Measurements from ENCODE around the gene MCTP1. TPM values are rescaled to one million over a fixed set of nuclear protein-coding genes. Genes with fewer than 3 reads are reported as not detected.

The MCTP1 gene
- total and polyA plus RNA-seq, 10 of the 15 experiments (the other 5 are each of a cell fraction or from before 2014, with no cell fraction given) = 12.6 to 45.9 (median 18.8) TPM

DNA sequence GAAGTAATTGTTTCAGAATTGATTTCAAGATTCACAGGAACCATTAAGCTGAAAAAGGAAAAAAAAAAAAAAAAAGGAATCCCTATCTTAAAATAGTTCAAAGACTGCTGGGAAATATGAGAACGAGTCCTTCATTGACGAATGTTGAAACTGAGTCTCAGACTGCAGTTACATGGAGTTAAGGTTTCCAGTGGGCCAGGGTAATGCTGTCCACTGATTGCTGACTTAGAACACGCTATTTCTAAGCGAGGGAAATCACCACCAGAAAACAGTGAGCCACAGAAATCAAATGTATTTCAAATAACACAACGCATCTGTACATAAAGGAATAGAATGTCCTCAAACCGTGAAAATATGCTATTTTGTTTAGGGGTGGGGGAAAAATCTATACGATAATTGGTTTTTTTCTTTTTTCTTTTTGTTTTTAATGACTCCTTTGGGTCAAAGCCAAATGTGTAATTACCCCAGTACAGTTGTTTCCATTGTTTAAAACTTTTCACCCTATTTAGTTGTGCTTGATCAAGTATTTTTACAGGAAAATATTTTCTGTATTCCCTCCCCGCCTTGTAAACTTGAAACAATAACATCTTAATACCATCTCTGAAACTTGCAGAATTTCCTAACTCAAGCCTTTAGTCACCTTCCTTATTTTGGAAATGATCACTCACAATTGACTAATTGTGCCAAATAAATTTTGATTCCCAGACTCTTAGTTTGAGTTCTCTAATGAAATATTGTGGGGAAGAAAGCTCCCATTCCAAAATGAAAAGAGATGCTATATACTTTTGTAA is 208.3 kb downstream of the MCTP1 start:
- no peak for DNase-seq (ENCODE audit: low read depth, low spot score)

More for the DNA sequence above, 208.3 kb downstream of the MCTP1 start:
- ChIA-PET POLR2A (interaction anchor here (0.6 to 2.5 kb wide), 8 partner anchors 8 to 1700 kb away, joined by 3 to 16 read pairs (median 6); no protein-coding TSS in a partner anchor), RAD21 (ENCODE audit: unreplicated experiment) (interaction anchor here (0.7 to 5.4 kb wide), 10 partner anchors 8 to 108 kb away, joined by 3 to 46 read pairs (median 6); no protein-coding TSS in a partner anchor), CTCF (interaction anchor here (0.7 to 3.4 kb wide), 13 partner anchors 8 to 168 kb away, joined by 3 to 24 read pairs (median 3); no protein-coding TSS in a partner anchor), SMC1A (ENCODE audit: uncharacterized antibody, unreplicated experiment) (interaction anchor here (0.6 to 3.4 kb wide), 19 partner anchors 8 to 654 kb away, joined by 3 to 26 read pairs (median 5); no protein-coding TSS in a partner anchor)
- Histone ChIP-seq H4K20me1 (ENCODE audit: control insufficient read depth, insufficient read depth) (no peaks in the 10 kb centered on the region), H3K9me3 (replicated peaks; ENCODE audit: control insufficient read depth, insufficient read depth, low read length) (no peaks in the 10 kb centered on the region), H3K9ac (ENCODE audit: control insufficient read depth, insufficient read depth, low read length) (peak overlapping the region; percentile 58), H3K27me3 (replicated peaks in 1 of 2; ENCODE audit: control insufficient read depth in 2 of 2, insufficient read depth in 2 of 2, low read length in 1 of 2) (no peaks in the 10 kb centered on the region), H2AFZ (ENCODE audit: control insufficient read depth, low read depth, low read length) (peak overlapping the region; percentile 21; the same call in 1 of the 2 replicates), H3K79me2 (ENCODE audit: control insufficient read depth, insufficient read depth, low read length) (peaks cover 84% of the 10 kb centered on the region), H3K4me3 (peak overlapping the region; percentile 56), H3K36me3 (ENCODE audit: control insufficient read depth in 2 of 2, insufficient read depth in 2 of 2, low read length in 1 of 2) (no peaks in the 10 kb centered on the region), H3K4me2 (ENCODE audit: control insufficient read depth, insufficient read depth) (peak overlapping the region; percentile 88), H3K4me1 (ENCODE audit: control insufficient read depth, insufficient read depth, low read length) (peaks cover 20% of the 10 kb centered on the region), H3K27ac (ENCODE audit: control insufficient read depth, insufficient read depth) (peak overlapping the region; percentile 70)
- 44% methylated on average over 8 of the region's 8 CpGs for WGBS (ENCODE audit: insufficient coverage, insufficient replicate concordance, low lambda C conversion rate, missing lambda C conversion rate)
- TF ChIP-seq, protein P1, sequence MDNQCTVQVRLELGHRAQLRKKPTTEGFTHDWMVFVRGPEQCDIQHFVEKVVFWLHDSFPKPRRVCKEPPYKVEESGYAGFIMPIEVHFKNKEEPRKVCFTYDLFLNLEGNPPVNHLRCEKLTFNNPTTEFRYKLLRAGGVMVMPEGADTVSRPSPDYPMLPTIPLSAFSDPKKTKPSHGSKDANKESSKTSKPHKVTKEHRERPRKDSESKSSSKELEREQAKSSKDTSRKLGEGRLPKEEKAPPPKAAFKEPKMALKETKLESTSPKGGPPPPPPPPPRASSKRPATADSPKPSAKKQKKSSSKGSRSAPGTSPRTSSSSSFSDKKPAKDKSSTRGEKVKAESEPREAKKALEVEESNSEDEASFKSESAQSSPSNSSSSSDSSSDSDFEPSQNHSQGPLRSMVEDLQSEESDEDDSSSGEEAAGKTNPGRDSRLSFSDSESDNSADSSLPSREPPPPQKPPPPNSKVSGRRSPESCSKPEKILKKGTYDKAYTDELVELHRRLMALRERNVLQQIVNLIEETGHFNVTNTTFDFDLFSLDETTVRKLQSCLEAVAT (IDR thresholded peaks at IDR 0.05) = 0 out of 2 replicates have a peak, but pooled peaks have one; percentile 34
- no peak for TF ChIP-seq ZSCAN29 (IDR thresholded peaks at IDR 0.05)
- TF ChIP-seq, protein P2, sequence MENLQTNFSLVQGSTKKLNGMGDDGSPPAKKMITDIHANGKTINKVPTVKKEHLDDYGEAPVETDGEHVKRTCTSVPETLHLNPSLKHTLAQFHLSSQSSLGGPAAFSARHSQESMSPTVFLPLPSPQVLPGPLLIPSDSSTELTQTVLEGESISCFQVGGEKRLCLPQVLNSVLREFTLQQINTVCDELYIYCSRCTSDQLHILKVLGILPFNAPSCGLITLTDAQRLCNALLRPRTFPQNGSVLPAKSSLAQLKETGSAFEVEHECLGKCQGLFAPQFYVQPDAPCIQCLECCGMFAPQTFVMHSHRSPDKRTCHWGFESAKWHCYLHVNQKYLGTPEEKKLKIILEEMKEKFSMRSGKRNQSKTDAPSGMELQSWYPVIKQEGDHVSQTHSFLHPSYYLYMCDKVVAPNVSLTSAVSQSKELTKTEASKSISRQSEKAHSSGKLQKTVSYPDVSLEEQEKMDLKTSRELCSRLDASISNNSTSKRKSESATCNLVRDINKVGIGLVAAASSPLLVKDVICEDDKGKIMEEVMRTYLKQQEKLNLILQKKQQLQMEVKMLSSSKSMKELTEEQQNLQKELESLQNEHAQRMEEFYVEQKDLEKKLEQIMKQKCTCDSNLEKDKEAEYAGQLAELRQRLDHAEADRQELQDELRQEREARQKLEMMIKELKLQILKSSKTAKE (IDR thresholded peaks at IDR 0.05; ENCODE audit: low read depth, poor library complexity, severe bottlenecking) = peak; percentile 16
- TF ChIP-seq NR2F1 (conservative IDR thresholded peaks at IDR 0.05) = no peak
- TF ChIP-seq CBFB (IDR thresholded peaks at IDR 0.05; ENCODE audit: low read depth) = no peak
- no peak for TF ChIP-seq YBX1 (IDR thresholded peaks at IDR 0.05)
- TF ChIP-seq ATF7 (IDR thresholded peaks at IDR 0.05; ENCODE audit: low read depth) = peak; percentile 31; the same call in 1 of the 2 replicates
- TF ChIP-seq, protein P3, sequence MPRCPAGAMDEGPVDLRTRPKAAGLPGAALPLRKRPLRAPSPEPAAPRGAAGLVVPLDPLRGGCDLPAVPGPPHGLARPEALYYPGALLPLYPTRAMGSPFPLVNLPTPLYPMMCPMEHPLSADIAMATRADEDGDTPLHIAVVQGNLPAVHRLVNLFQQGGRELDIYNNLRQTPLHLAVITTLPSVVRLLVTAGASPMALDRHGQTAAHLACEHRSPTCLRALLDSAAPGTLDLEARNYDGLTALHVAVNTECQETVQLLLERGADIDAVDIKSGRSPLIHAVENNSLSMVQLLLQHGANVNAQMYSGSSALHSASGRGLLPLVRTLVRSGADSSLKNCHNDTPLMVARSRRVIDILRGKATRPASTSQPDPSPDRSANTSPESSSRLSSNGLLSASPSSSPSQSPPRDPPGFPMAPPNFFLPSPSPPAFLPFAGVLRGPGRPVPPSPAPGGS (IDR thresholded peaks at IDR 0.05; ENCODE audit: borderline replicate concordance, insufficient read depth, low read depth, low read length, poor library complexity, severe bottlenecking) = no peak
- TF ChIP-seq IKZF1 (conservative IDR thresholded peaks at IDR 0.05) = no peak
- no peak for TF ChIP-seq BMI1 (IDR thresholded peaks at IDR 0.05; ENCODE audit: borderline replicate concordance)
- TF ChIP-seq MYB (IDR thresholded peaks at IDR 0.05; ENCODE audit: borderline replicate concordance, low read depth, low read length) = no peak
- BruUV-seq (replicated peaks) = no TSS peak
- ATAC-seq = peak; percentile 59
- in situ Hi-C loops (cut with MboI) (loop anchor here (10.0 kb wide), 1 partner anchor 462 kb away; the partner anchor contains the start of genes KIAA0825 and SLF1), intact Hi-C loops (cut with micrococcal nuclease; ENCODE audit: unreplicated experiment) (loop anchor here (2.0 to 10.0 kb wide), 2 partner anchors 50 to 538 kb away; no protein-coding TSS in a partner anchor)
- FAIRE-seq = no peak

Data from GM12878 (cell line).